T-cell (primary cell): ENCODE measurements around the gene PARL. TPM values are rescaled to one million over a fixed set of nuclear protein-coding genes. Genes with fewer than 3 reads are reported as not detected.
"Not testable (repeated sequence)": the region's sequence is repeated elsewhere in the genome, so short reads cannot be mapped to it uniquely, and the experiment has no call there.

Experiments
- ATAC-seq, 4 experiments: fragments of 200-7000 bp in 3 of 4; fragments of 150-1000 bp in 1 of 4; cut with Tn5 transposase; replicated peaks in 1 of 4; 1 replicate in 3 of 4; 2 replicates in 1 of 4; pipeline ENCODE4 v1.10.0; 2021; ENCODE audit warnings: moderate library complexity in 3 of 4, mild to moderate bottlenecking in 2 of 4, moderate number of reproducible peaks in 1 of 4
- CTCF ChIA-PET, 2 donors: fragments of 300-600 bp; sonication (Branson Sonifier 250); formaldehyde crosslinking; loops; one replicate each; lab custom pipeline; 2022; ENCODE audit warnings: antibody characterized with exemption in 2 of 2; lab: Charles Lee
- POLR2A ChIA-PET, 2 donors: fragments of 300-600 bp; sonication (Branson Sonifier 250); formaldehyde crosslinking; loops; one replicate each; lab custom pipeline; 2022; ENCODE audit warnings: antibody characterized with exemption in 2 of 2; lab: Charles Lee
- DNase-seq, 35 experiments: peaks; one replicate each; pipeline versions ENCODE4 v3.0.0 to v3.0.0-alpha.2; 2013 to 2023
- H3K27ac ChIP-seq: one replicate; pipeline ENCODE4 v1.5.1; 2013; ENCODE audit warnings: low read length
- H3K27me3 ChIP-seq, 2 experiments: replicated peaks in 1 of 2; 1 replicate in 1 of 2; 2 replicates in 1 of 2; pipeline versions ENCODE4 v1.6.1 to v1.7.0; 2013; ENCODE audit warnings: low read length in 1 of 2, mixed read lengths in 1 of 2; ENCODE audit not compliant: control insufficient read depth in 2 of 2, insufficient read depth in 2 of 2; ENCODE audit errors: extremely low read depth in 1 of 2
- H3K36me3 ChIP-seq, 2 donors: 1 replicate in 1 of 2; 2 replicates in 1 of 2; pipeline versions ENCODE4 v1.6.1 to v1.7.0; 2013; ENCODE audit warnings: low read length in 1 of 2; ENCODE audit not compliant: control insufficient read depth in 2 of 2, insufficient read depth in 1 of 2; ENCODE audit errors: extremely low read depth in 1 of 2
- H3K4me1 ChIP-seq, 2 experiments: 1 replicate in 1 of 2; 2 replicates in 1 of 2; pipeline versions ENCODE4 v1.6.1 to v1.7.0; 2013; ENCODE audit warnings: low read length in 2 of 2, mixed read lengths in 1 of 2; ENCODE audit not compliant: insufficient read depth in 2 of 2, control insufficient read depth in 1 of 2; ENCODE audit errors: extremely low read depth in 1 of 2
- H3K4me3 ChIP-seq, 2 donors: 1 replicate in 1 of 2; 2 replicates in 1 of 2; pipeline versions ENCODE4 v1.5.1 to v1.7.0; 2013; ENCODE audit warnings: mild to moderate bottlenecking in 2 of 2, low read length in 1 of 2, moderate library complexity in 1 of 2; ENCODE audit not compliant: control insufficient read depth in 1 of 2; ENCODE audit errors: extremely low read depth in 1 of 2
- H3K9me3 ChIP-seq: 2 replicates; pipeline ENCODE4 v1.7.0; 2013
- H3K27ac Mint-ChIP-seq, 2 donors: one replicate each; pipeline ENCODE4 v1.8.0; 2020 to 2021; ENCODE audit warnings: mild to moderate bottlenecking in 2 of 2, mixed read lengths in 2 of 2
- H3K27me3 Mint-ChIP-seq, 2 donors: one replicate each; pipeline ENCODE4 v1.8.0; 2021 to 2022; ENCODE audit warnings: mixed read lengths in 2 of 2
- H3K36me3 Mint-ChIP-seq: one replicate; pipeline ENCODE4 v1.8.0; 2021; ENCODE audit warnings: mixed read lengths
- H3K4me1 Mint-ChIP-seq, 3 donors: one replicate each; pipeline ENCODE4 v1.8.0; 2020 to 2022; ENCODE audit warnings: mixed read lengths in 3 of 3, mild to moderate bottlenecking in 1 of 3
- H3K4me3 Mint-ChIP-seq, 3 donors: one replicate each; pipeline ENCODE4 v1.8.0; 2020 to 2022; ENCODE audit warnings: mild to moderate bottlenecking in 3 of 3, mixed read lengths in 3 of 3, moderate library complexity in 3 of 3
- H3K9me3 Mint-ChIP-seq, 3 donors: one replicate each; pipeline ENCODE4 v1.8.0; 2020 to 2022; ENCODE audit warnings: mixed read lengths in 3 of 3
- WGBS: methylation state at CpG from one replicate; pipeline ENCODE4 v1.1.5; 2013; ENCODE audit warnings: missing lambda C conversion rate; ENCODE audit not compliant: insufficient coverage; 5-methylcytosine and 5-hydroxymethylcytosine counted together
- total RNA-seq, 35 experiments: library from RNA in 6 of 35; stranded (reverse) in 6 of 35; fragments of 120-200 nt in 1 of 35; gene quantifications; one replicate each; pipeline versions ENCODE4 v1.2.1 to v1.2.4 and lab custom pipeline; 2013 to 2026

The PARL gene
- total RNA-seq, 5 donors from 2014 or later (not counting 1 experiment from before 2014, with no cell fraction given), result 38.8 to 46.2 (median 41.3) TPM

DNA sequence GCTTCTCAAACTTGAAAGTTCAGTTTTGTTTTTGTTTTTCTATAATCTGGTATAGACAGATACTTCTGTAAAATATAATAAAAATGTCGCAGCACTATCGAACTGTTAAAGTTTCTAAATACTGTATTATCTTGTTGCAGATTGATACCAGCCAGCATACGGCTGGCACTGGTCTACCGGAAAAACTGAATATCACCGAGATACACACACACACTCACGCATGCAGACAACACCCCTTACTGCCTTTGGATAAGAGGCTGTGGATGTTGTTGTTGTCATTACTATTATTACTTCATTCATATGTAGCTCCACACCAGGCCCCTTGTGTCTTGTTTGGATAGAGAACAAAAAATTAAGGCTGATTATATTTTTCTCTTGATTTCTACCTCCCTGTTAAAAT is 91.7 kb downstream of the PARL start:
- no peak for ATAC-seq
- no peak overlapping the region for H3K4me3 ChIP-seq
- ChIA-PET POLR2A (no interaction called here), CTCF (interaction anchor here in 1 of 2 donors (0.6 kb wide), 1 partner anchor 16 kb away, joined by 6 read pairs; no protein-coding TSS in a partner anchor)
- no peaks in the 10 kb centered on the region for H3K27me3 Mint-ChIP-seq
- no peaks in the 10 kb centered on the region for H3K9me3 ChIP-seq
- DNase-seq, result no peak
- H3K27me3 ChIP-seq, result no peaks in the 10 kb centered on the region
- peaks cover 51% of the 10 kb centered on the region for H3K36me3 Mint-ChIP-seq
- no peaks in the 10 kb centered on the region for H3K4me1 ChIP-seq
- H3K36me3 ChIP-seq, result peaks cover 6 to 58% of the 10 kb centered on the region in 2 donors
- no peak overlapping the region for H3K4me3 Mint-ChIP-seq
- no peak overlapping the region for H3K27ac ChIP-seq
- H3K4me1 Mint-ChIP-seq, result peaks cover 3 to 17% (median 14%) of the 10 kb centered on the region in 3 donors
- no peak overlapping the region for H3K27ac Mint-ChIP-seq
- WGBS, result 100% methylated on average over 2 of the region's 6 CpGs
- no peaks in the 10 kb centered on the region for H3K9me3 Mint-ChIP-seq

DNA sequence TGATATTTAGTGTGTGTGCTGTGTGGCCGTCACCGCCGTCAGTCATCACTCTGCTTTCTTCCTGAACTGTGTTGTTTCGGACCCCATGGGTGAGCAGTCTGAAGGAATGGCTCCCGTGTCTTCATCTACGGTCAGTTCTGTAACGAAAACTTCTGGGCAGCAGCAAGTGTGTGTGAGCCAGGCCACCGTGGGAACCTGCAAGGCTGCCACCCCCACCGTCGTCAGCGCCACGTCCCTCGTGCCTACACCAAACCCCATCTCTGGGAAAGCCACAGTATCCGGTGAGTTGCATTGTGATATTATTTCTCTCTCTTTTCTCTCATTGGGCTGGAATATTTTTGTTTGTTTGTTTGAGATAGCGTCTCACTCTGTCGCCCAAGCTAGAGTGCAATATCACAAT is 94.0 kb downstream of the PARL start:
- Mint-ChIP-seq H3K4me1 (peaks cover 3 to 17% (median 14%) of the 10 kb centered on the region in 3 donors), H3K9me3 (no peaks in the 10 kb centered on the region), H3K36me3 (peaks cover 56% of the 10 kb centered on the region), H3K27me3 (no peaks in the 10 kb centered on the region), H3K27ac (no peak overlapping the region), H3K4me3 (no peak overlapping the region)
- Histone ChIP-seq H3K27ac (no peak overlapping the region), H3K27me3 (no peaks in the 10 kb centered on the region), H3K4me1 (no peaks in the 10 kb centered on the region), H3K9me3 (no peaks in the 10 kb centered on the region), H3K36me3 (peaks cover 6 to 65% of the 10 kb centered on the region in 2 donors), H3K4me3 (no peak overlapping the region)
- ChIA-PET CTCF (no interaction called here), POLR2A (no interaction called here)
- WGBS, result 98% methylated on average over 5 of the region's 16 CpGs
- no peak for DNase-seq
- ATAC-seq, result no peak

DNA sequence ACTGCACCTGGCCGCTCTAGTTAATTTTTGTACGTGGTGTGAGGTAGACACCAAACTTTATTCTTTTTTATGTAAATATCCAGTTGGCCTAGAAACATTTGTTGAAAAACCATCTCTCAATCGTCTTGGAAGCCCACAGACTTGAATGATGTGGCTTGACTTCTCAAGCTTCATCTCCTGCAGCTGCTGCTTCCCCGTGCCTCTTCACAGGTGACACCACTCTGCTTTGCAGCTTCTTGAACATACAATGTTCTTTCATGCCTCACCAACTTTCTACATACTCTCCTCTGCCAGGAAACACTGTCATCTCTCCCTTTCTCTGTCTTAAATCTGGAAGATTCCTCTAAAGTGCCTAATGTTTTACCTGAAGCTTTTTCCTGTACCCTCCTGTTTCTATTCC is 94.9 kb downstream of the PARL start:
- WGBS, result 40% methylated on average over 2 of the region's 4 CpGs
- ChIA-PET CTCF (interaction anchor here in 1 of 2 donors (0.7 kb wide), 1 partner anchor 892 kb away, joined by 3 read pairs; no protein-coding TSS in a partner anchor), POLR2A (interaction anchor here in 1 of 2 donors (0.5 kb wide), 1 partner anchor 61 kb away, joined by 3 read pairs; no protein-coding TSS in a partner anchor)
- H3K27ac Mint-ChIP-seq, result no peak overlapping the region
- no peaks in the 10 kb centered on the region for H3K27me3 Mint-ChIP-seq
- no peak overlapping the region for H3K4me3 Mint-ChIP-seq
- H3K4me3 ChIP-seq, result no peak overlapping the region
- peaks cover 3 to 17% (median 14%) of the 10 kb centered on the region in 3 donors for H3K4me1 Mint-ChIP-seq
- no peak overlapping the region for H3K27ac ChIP-seq
- no peaks in the 10 kb centered on the region for H3K4me1 ChIP-seq
- no peaks in the 10 kb centered on the region for H3K27me3 ChIP-seq
- H3K36me3 ChIP-seq, result peaks cover 6 to 67% of the 10 kb centered on the region in 2 donors
- DNase-seq (no peak), ATAC-seq (no peak)
- no peaks in the 10 kb centered on the region for H3K9me3 Mint-ChIP-seq
- no peaks in the 10 kb centered on the region for H3K9me3 ChIP-seq
- H3K36me3 Mint-ChIP-seq, result peaks cover 57% of the 10 kb centered on the region

DNA sequence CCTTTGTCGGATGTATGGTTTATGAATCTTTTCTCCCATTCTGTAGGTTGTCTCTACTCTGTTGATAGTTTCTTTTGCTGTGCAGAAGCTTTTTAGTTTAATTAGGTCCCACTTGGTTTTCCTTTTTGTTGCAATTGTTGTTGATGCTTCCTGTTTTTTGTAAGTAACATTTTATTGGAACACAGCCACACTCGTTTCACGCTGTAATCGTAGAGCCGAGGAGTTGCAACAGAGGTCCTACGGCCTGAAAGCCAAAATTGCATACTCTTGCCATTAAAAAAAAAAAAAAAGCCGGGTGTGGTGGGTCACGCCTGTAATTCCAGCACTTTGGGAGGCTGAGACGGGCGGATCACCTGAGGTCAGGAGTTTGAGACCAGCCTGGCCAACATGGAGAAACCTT is 100.2 kb downstream of the PARL start:
- H3K9me3 ChIP-seq, H3K27me3 ChIP-seq, CTCF ChIA-PET, H3K4me3 ChIP-seq, H3K27ac ChIP-seq, H3K9me3 Mint-ChIP-seq, DNase-seq, H3K27ac Mint-ChIP-seq, POLR2A ChIA-PET, ATAC-seq, H3K4me1 ChIP-seq, H3K4me3 Mint-ChIP-seq, H3K27me3 Mint-ChIP-seq: not testable (repeated sequence)
- Mint-ChIP-seq H3K4me1 (peaks cover 3 to 13% (median 8%) of the 10 kb centered on the region in 3 donors), H3K36me3 (peaks cover 58% of the 10 kb centered on the region)
- 100% methylated on average over 2 of the region's 10 CpGs for WGBS
- H3K36me3 ChIP-seq, result peaks cover 7 to 59% of the 10 kb centered on the region in 2 donors

DNA sequence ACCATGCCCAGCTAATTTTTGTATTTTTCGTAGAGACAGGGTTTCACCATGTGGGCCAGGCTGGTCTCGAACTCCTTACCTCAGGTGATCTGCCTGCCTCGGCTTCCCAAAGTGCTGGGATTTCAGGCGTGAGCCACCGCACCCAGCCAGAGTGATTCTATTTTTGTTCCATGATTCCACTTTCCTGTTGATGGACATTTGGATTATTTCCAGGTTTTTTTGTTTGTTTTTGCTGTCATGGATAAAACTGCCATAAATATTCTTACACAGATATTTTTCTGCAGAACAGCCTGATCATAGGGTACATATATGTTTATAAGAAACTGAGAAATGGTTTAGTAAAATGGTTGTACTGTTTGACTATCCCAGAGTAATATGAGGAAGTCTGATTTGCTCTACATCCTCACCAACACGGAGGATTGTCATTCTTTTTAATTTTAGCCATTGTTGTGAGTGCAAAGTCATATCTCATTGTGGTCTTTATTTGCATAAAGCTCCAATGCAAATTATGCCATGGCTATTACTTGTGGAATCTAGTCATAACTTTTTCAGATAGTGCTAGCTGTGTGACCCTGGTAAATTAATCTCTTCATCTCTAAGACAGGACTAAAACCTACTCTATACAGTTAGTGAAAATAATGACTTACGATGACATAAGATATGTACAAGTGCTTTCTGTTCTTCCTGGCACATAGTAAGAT is 102.0 kb downstream of the PARL start:
- Histone ChIP-seq H3K27ac (no peak overlapping the region), H3K36me3 (peaks cover 20 to 59% of the 10 kb centered on the region in 2 donors), H3K27me3 (no peaks in the 10 kb centered on the region), H3K9me3 (no peaks in the 10 kb centered on the region), H3K4me3 (no peak overlapping the region), H3K4me1 (no peaks in the 10 kb centered on the region)
- Mint-ChIP-seq H3K4me3 (no peak overlapping the region), H3K27me3 (no peaks in the 10 kb centered on the region), H3K27ac (no peak overlapping the region), H3K4me1 (no peaks in the 10 kb centered on the region), H3K9me3 (no peaks in the 10 kb centered on the region), H3K36me3 (peaks cover 65% of the 10 kb centered on the region)
- ATAC-seq, result no peak
- CTCF ChIA-PET, result no interaction called here
- no peak for DNase-seq
- 100% methylated on average over 4 of the region's 7 CpGs for WGBS
- POLR2A ChIA-PET, result no interaction called here

DNA sequence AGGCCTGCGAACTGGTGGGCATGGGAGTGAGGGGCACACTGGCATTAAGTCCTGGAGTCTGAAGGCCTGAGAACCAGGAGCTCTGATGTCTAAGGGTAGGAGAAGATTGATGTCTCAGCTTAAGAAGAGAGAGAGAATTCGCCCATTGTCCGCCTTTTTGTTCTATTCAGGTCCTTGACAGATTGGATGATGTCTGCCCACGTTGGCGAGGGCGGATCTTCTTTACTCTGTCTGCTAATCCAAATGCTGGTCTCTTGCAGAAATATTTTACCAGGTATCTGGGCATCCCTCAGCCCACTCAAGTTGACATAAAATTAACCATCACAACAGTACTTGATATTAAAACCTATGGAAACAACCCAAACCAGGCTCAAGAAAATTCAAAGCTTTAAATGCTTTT is 103.4 kb downstream of the PARL start:
- CTCF ChIA-PET, result no interaction called here
- peaks cover 26 to 62% of the 10 kb centered on the region in 2 donors for H3K36me3 ChIP-seq

More for the DNA sequence above, 103.4 kb downstream of the PARL start:
- Histone ChIP-seq H3K27me3 (no peaks in the 10 kb centered on the region), H3K4me1 (no peaks in the 10 kb centered on the region), H3K27ac (no peak overlapping the region), H3K4me3 (no peak overlapping the region), H3K9me3 (no peaks in the 10 kb centered on the region)
- Mint-ChIP-seq H3K36me3 (peaks cover 62% of the 10 kb centered on the region), H3K4me1 (no peaks in the 10 kb centered on the region), H3K27ac (no peak overlapping the region), H3K4me3 (no peak overlapping the region), H3K9me3 (no peaks in the 10 kb centered on the region), H3K27me3 (no peaks in the 10 kb centered on the region)
- 97% methylated on average over 6 of the region's 6 CpGs for WGBS
- ATAC-seq (no peak), DNase-seq (no peak)
- POLR2A ChIA-PET, result no interaction called here
